K562 (cell line): ENCODE results near the gene PLCD1. TPM values are rescaled to one million over a fixed set of nuclear protein-coding genes. Genes with fewer than 3 reads are reported as not detected.

ENCODE experiments used
- BCL6 ChIP-seq: fragments of 250-450 bp; sonication (Bioruptor Pico); IDR thresholded peaks from 2 replicates; pipeline ENCODE4 v1.4.0; 2020
- CHD1 ChIP-seq: fragments of 200-600 bp; sonication (generic); IDR thresholded peaks from one replicate; pipeline ENCODE4 v1.6.1; 2012; ENCODE audit warnings: mild to moderate bottlenecking, moderate library complexity, low read length, inconsistent platforms
- CTCFL ChIP-seq: IDR thresholded peaks from 2 replicates; pipeline ENCODE4 v1.6.1; 2011; ENCODE audit warnings: borderline replicate concordance, low read depth, mild to moderate bottlenecking, moderate library complexity, low read length; ENCODE audit not compliant: insufficient read depth, poor library complexity, severe bottlenecking
- FIP1L1 ChIP-seq: fragments of 200-400 bp; formaldehyde crosslinking; IDR thresholded peaks from 2 replicates; pipeline ENCODE4 v1.6.1; 2018; ENCODE audit warnings: mild to moderate bottlenecking, low read depth, low read length; ENCODE audit not compliant: poor library complexity, severe bottlenecking
- HNRNPK ChIP-seq: fragments of 200-400 bp; formaldehyde crosslinking; IDR thresholded peaks from one replicate; pipeline ENCODE4 v1.6.1; 2018; ENCODE audit warnings: mild to moderate bottlenecking, low read depth, low read length; ENCODE audit not compliant: poor library complexity, severe bottlenecking
- HOXB6 ChIP-seq: fragments of 250-450 bp; sonication (Bioruptor Pico); IDR thresholded peaks from 2 replicates; pipeline ENCODE4 v1.5.1; 2022; ENCODE audit warnings: mild to moderate bottlenecking, borderline replicate concordance
- ILF3 ChIP-seq: fragments of 450-650 bp; IDR thresholded peaks from 2 replicates; pipeline ENCODE4 v1.6.1; 2018; ENCODE audit warnings: antibody characterized with exemption, mild to moderate bottlenecking, moderate library complexity, borderline replicate concordance
- KAT2B ChIP-seq: IDR thresholded peaks from one replicate; pipeline ENCODE4 v1.6.1; 2012; ENCODE audit warnings: low read depth, mild to moderate bottlenecking, control low read depth, inconsistent platforms, low read length, moderate library complexity
- NCOA6 ChIP-seq: fragments of 450-650 bp; IDR thresholded peaks from 2 replicates; pipeline ENCODE4 v1.6.1; 2017; ENCODE audit warnings: mild to moderate bottlenecking
- PTBP1 ChIP-seq: fragments of 200-400 bp; formaldehyde crosslinking; IDR thresholded peaks from 2 replicates; pipeline ENCODE4 v1.6.1; 2017; ENCODE audit warnings: low read depth, low read length
- RAD21 ChIP-seq, 2 experiments: fragments of 250-450 bp in 1 of 2; fragments of 450-650 bp in 1 of 2; sonication (Bioruptor Pico) in 1 of 2; formaldehyde crosslinking in 1 of 2; IDR thresholded peaks in 1 of 2; conservative IDR thresholded peaks in 1 of 2; 2 replicates each; pipeline versions ENCODE4 v1.4.0 to v1.8.0; 2020 to 2022; ENCODE audit warnings: mild to moderate bottlenecking in 2 of 2, moderate library complexity in 1 of 2
- SMAD3 ChIP-seq: fragments of 450-650 bp; formaldehyde crosslinking; conservative IDR thresholded peaks from 2 replicates; pipeline ENCODE4 v1.4.0; 2020; ENCODE audit warnings: mild to moderate bottlenecking
- TFAP4 ChIP-seq: sonication (generic); formaldehyde crosslinking; IDR thresholded peaks from 2 replicates; pipeline ENCODE4 v1.8.0; 2022; ENCODE audit warnings: missing genetic modification reagents, mild to moderate bottlenecking, moderate library complexity, borderline replicate concordance
- THRB ChIP-seq: fragments of 450-650 bp; formaldehyde crosslinking; conservative IDR thresholded peaks from 2 replicates; pipeline ENCODE4 v1.4.0; 2022; ENCODE audit warnings: mild to moderate bottlenecking, missing genetic modification characterization
- U2AF1 ChIP-seq: fragments of 200-400 bp; formaldehyde crosslinking; optimal IDR thresholded peaks from 2 replicates; pipeline ENCODE3; 2017; ENCODE audit warnings: mild to moderate bottlenecking, low read depth, low read length, moderate library complexity
- ZNF282 ChIP-seq: sonication (generic); formaldehyde crosslinking; IDR thresholded peaks from 2 replicates; pipeline ENCODE4 v1.8.1; 2023; ENCODE audit warnings: missing genetic modification reagents
- ZNF384 ChIP-seq: IDR thresholded peaks from 2 replicates; pipeline ENCODE4 v1.6.1; 2012; ENCODE audit warnings: low read depth, low read length, improper control_type of control experiment
- ZNF431 ChIP-seq: sonication (generic); formaldehyde crosslinking; IDR thresholded peaks from 2 replicates; pipeline ENCODE4 v1.8.0; 2022; ENCODE audit warnings: mild to moderate bottlenecking, missing genetic modification reagents
- ZNF766 ChIP-seq: fragments of 200-800 bp; sonication (Bioruptor generic); conservative IDR thresholded peaks from 2 replicates; pipeline ENCODE4 v1.6.1; 2016; ENCODE audit warnings: missing genetic modification characterization, missing compliant biosample characterization
- polyA plus RNA-seq, 8 experiments: library from polyadenylated mRNA; depleted of rRNA in 4 of 8; stranded (reverse) in 5 of 8; unstranded in 3 of 8; fragments of >200 nt; fragmentation: Nextera tagmentation in 2 of 8; fragmentation: Illumina TruSeq in 1 of 8; extraction: Ambion mirVana in 2 of 8; extraction: Trizol in 1 of 8; gene quantifications; 2 replicates each; pipeline versions ENCODE4 v1.2.1 to v1.2.3, GENCODE V29; 2011 to 2014; ENCODE audit warnings: inconsistent platforms in 1 of 8, missing spikeins in 1 of 8
- total RNA-seq, 7 experiments: library from RNA; depleted of rRNA in 6 of 7; stranded (reverse); fragments of >200 nt in 6 of 7; fragmentation: Illumina TruSeq in 2 of 7; extraction: Trizol in 2 of 7; gene quantifications; 2 replicates each; pipeline versions ENCODE4 v1.2.1 to v1.2.3, GENCODE V29; 2011 to 2021; ENCODE audit warnings: low replicate concordance in 1 of 7

PLCD1 gene
- total and polyA plus RNA-seq, 9 of the 15 experiments (the other 6 are each of a cell fraction or from before 2014, with no cell fraction given), result 5.4 to 209 (median 116) TPM

GRCh38 chr3:37993820-37994638, 35.4 kb downstream of the PLCD1 start (continued):
- no peak for TF ChIP-seq U2AF1
- no peak for TF ChIP-seq ILF3
- peak; percentile 94 for TF ChIP-seq TFAP4
- 0 out of 2 replicates have a peak, but pooled peaks have one; percentile 14 for TF ChIP-seq PTBP1
- TF ChIP-seq CHD1, result no peak
- 0 out of 2 replicates have a peak, but pooled peaks have one; percentile 69 for TF ChIP-seq ZNF282 (CRISPR knock-in tag)
- 0 out of 4 replicates have a peak, but pooled peaks of 1 of the 2 experiments have one; percentile 5 for TF ChIP-seq RAD21 (CRISPR knock-in tag; conservative IDR thresholded peaks at IDR 0.05 in 1 of 2, IDR thresholded peaks at IDR 0.05 in 1 of 2)
- peak; percentile 44 for TF ChIP-seq KAT2B
- TF ChIP-seq BCL6 (CRISPR knock-in tag), result no peak
- TF ChIP-seq ZNF384, result no peak; the same call in 1 of the 2 replicates
- no peak; the same call in none of the 2 replicates for TF ChIP-seq ZNF766 (CRISPR knock-in tag)
- 0 out of 2 replicates have a peak, but pooled peaks have one; percentile 22 for TF ChIP-seq SMAD3
- TF ChIP-seq CTCFL, result peak; percentile 81
- TF ChIP-seq ZNF431 (CRISPR knock-in tag), result no peak
- TF ChIP-seq FIP1L1, result peak; percentile 69
- TF ChIP-seq NCOA6, result no peak
- TF ChIP-seq HNRNPK, result no peak
- no peak for TF ChIP-seq THRB (CRISPR knock-in tag)
- TF ChIP-seq HOXB6, result no peak
